ENCODE measurements around the gene DNAJC12.

The DNAJC12 gene

GRCh38 chr10:67853512-67853911, 15.5 kb upstream of the DNAJC12 start:
- no peak overlapping the region for H3K4me3 ChIP-seq (ENCODE audit: low read length)
- TF ChIP-seq EZH2phosphoT487 (IDR thresholded peaks at IDR 0.05; ENCODE audit: borderline replicate concordance, low read length) = no peak
- no peak for TF ChIP-seq CTCF (IDR thresholded peaks at IDR 0.05; ENCODE audit: low read depth, low read length, poor library complexity, severe bottlenecking)
- H3K4me2 ChIP-seq (ENCODE audit: low read length) = no peak overlapping the region
- no peak overlapping the region for H3K27ac ChIP-seq (ENCODE audit: low read depth, low read length)
- H3K27me3 ChIP-seq (ENCODE audit: control insufficient read depth, low read length) = no peaks in the 10 kb centered on the region
- H3F3A ChIP-seq (ENCODE audit: control insufficient read depth, insufficient read depth) = peaks cover 3% of the 10 kb centered on the region; the same call in 1 of the 2 replicates
- peaks cover 16% of the 10 kb centered on the region for H3K4me1 ChIP-seq (ENCODE audit: control insufficient read depth, low read length)
- H4K20me1 ChIP-seq (ENCODE audit: control insufficient read depth, insufficient read depth, low read depth, low read length) = no peaks in the 10 kb centered on the region
- H3K9me3 ChIP-seq (ENCODE audit: control insufficient read depth, insufficient read depth, low read length) = no peaks in the 10 kb centered on the region
- H3K79me2 ChIP-seq (ENCODE audit: control insufficient read depth, low read length) = peaks cover 6% of the 10 kb centered on the region
- peaks cover 3% of the 10 kb centered on the region; the same call in 1 of the 2 replicates for H3K36me3 ChIP-seq (ENCODE audit: control insufficient read depth, low read length)
- H3K9me2 ChIP-seq (replicated peaks; ENCODE audit: control insufficient read depth, low read length) = no peaks in the 10 kb centered on the region

- H3K79me2 ChIP-seq (ENCODE audit: control insufficient read depth, low read length) = peaks cover 6% of the 10 kb centered on the region
- TF ChIP-seq CTCF (IDR thresholded peaks at IDR 0.05; ENCODE audit: low read depth, low read length, poor library complexity, severe bottlenecking) (no peak), EZH2phosphoT487 (IDR thresholded peaks at IDR 0.05; ENCODE audit: borderline replicate concordance, low read length) (no peak)
These were observed 14.8 kb upstream of the DNAJC12 start for GRCh38 chr10:67852761-67853160.

GRCh38 chr10:67851186-67851585, 13.2 kb upstream of the DNAJC12 start:
- Histone ChIP-seq H4K20me1 (ENCODE audit: control insufficient read depth, insufficient read depth, low read depth, low read length) (no peaks in the 10 kb centered on the region), H3K36me3 (ENCODE audit: control insufficient read depth, low read length) (peaks cover 3% of the 10 kb centered on the region; the same call in 1 of the 2 replicates), H3K4me1 (ENCODE audit: control insufficient read depth, low read length) (peaks cover 16% of the 10 kb centered on the region), H3K4me2 (ENCODE audit: low read length) (no peak overlapping the region), H3K9me3 (ENCODE audit: control insufficient read depth, insufficient read depth, low read length) (no peaks in the 10 kb centered on the region), H3K9me2 (replicated peaks; ENCODE audit: control insufficient read depth, low read length) (no peaks in the 10 kb centered on the region), H3K27me3 (ENCODE audit: control insufficient read depth, low read length) (no peaks in the 10 kb centered on the region), H3K4me3 (ENCODE audit: low read length) (no peak overlapping the region), H3F3A (ENCODE audit: control insufficient read depth, insufficient read depth) (peaks cover 8% of the 10 kb centered on the region; the same call in 1 of the 2 replicates), H3K79me2 (ENCODE audit: control insufficient read depth, low read length) (peaks cover 6% of the 10 kb centered on the region), H3K27ac (ENCODE audit: low read depth, low read length) (no peak overlapping the region)
- TF ChIP-seq CTCF (IDR thresholded peaks at IDR 0.05; ENCODE audit: low read depth, low read length, poor library complexity, severe bottlenecking) (no peak), EZH2phosphoT487 (IDR thresholded peaks at IDR 0.05; ENCODE audit: borderline replicate concordance, low read length) (no peak)

More at GRCh38 chr10:67852761-67853160, 14.8 kb upstream of the DNAJC12 start:
- Histone ChIP-seq H3K27me3 (ENCODE audit: control insufficient read depth, low read length) (no peaks in the 10 kb centered on the region), H3K4me3 (ENCODE audit: low read length) (no peak overlapping the region), H3F3A (ENCODE audit: control insufficient read depth, insufficient read depth) (peaks cover 4% of the 10 kb centered on the region; the same call in 1 of the 2 replicates), H3K27ac (ENCODE audit: low read depth, low read length) (no peak overlapping the region), H3K9me2 (replicated peaks; ENCODE audit: control insufficient read depth, low read length) (no peaks in the 10 kb centered on the region), H3K4me2 (ENCODE audit: low read length) (no peak overlapping the region), H3K36me3 (ENCODE audit: control insufficient read depth, low read length) (peaks cover 3% of the 10 kb centered on the region; the same call in 1 of the 2 replicates), H3K9me3 (ENCODE audit: control insufficient read depth, insufficient read depth, low read length) (no peaks in the 10 kb centered on the region), H3K4me1 (ENCODE audit: control insufficient read depth, low read length) (peaks cover 16% of the 10 kb centered on the region), H4K20me1 (ENCODE audit: control insufficient read depth, insufficient read depth, low read depth, low read length) (no peaks in the 10 kb centered on the region)

Measured in DOHH2 (cell line).